Upper lobe of left lung (tissue), 4 donors: ENCODE data around the gene ZNF503.

ENCODE experiments used
- CTCF ChIP-seq, 6 experiments: fragments of 450-650 bp in 4 of 6; fragments of 200-600 bp in 2 of 6; sonication (generic) in 2 of 6; IDR thresholded peaks; one replicate each; pipeline ENCODE4 v1.5.1; 2016 to 2019; ENCODE audit warnings: antibody characterized with exemption in 6 of 6
- EP300 ChIP-seq, 4 donors: sonication (generic); formaldehyde crosslinking; IDR thresholded peaks; one replicate each; pipeline ENCODE4 v1.5.1; 2017; ENCODE audit warnings: antibody characterized with exemption in 4 of 4, control low read depth in 2 of 4
- POLR2AphosphoS5 ChIP-seq, 2 donors: sonication (generic); formaldehyde crosslinking; IDR thresholded peaks; one replicate each; pipeline ENCODE4 v1.5.1; 2017; ENCODE audit warnings: antibody characterized with exemption in 2 of 2

- TF ChIP-seq POLR2AphosphoS5 (IDR thresholded peaks at IDR 0.05) (no peak), CTCF (IDR thresholded peaks at IDR 0.05) (no peak), EP300 (IDR thresholded peaks at IDR 0.05) (no peak)
Observed at GRCh38 chr10:75429159-75429827, 27.7 kb upstream of the ZNF503 start.
